Activated naive CD8-positive, alpha-beta T cell treated with anti-CD3 and anti-CD28 coated beads for 36 hours (primary cell): ENCODE data around the gene BBLN. TPM values are rescaled to one million over a fixed set of nuclear protein-coding genes. Genes with fewer than 3 reads are reported as not detected.

ENCODE experiments used
- total RNA-seq, 2 experiments: library from RNA; stranded (reverse); gene quantifications; one replicate each; pipeline ENCODE4 v1.2.3, GENCODE V29; 2021

BBLN gene
- total RNA-seq, 2 experiments from 2014 or later: 74.1 to 77.3 TPM

Other genes starting within 250 kb of the BBLN start
- gene ST6GALNAC4, start 243.2 kb upstream of the BBLN start, total RNA-seq: 10 to 100 TPM; 45.3 to 51.2 TPM
- gene PIP5KL1, start 229.5 kb upstream of the BBLN start, total RNA-seq: 1 to 10 TPM; 2.3 to 3.2 TPM
- 10 to 100 TPM; 55.4 to 57.6 TPM for gene DPM2, start 222.4 kb upstream of the BBLN start, total RNA-seq
- gene EEIG1, start 179.3 kb upstream of the BBLN start, total RNA-seq: 10 to 100 TPM; 77.2 to 83.8 TPM
- gene NAIF1, start 92.9 kb upstream of the BBLN start, total RNA-seq: 10 to 100 TPM; 11.2 to 12.0 TPM
- gene SLC25A25, start 92.0 kb upstream of the BBLN start, total RNA-seq: 10 to 100 TPM; 13.0 to 14.5 TPM
- 10 to 100 TPM; 63.3 to 66.1 TPM for gene PTGES2, start 32.5 kb upstream of the BBLN start, total RNA-seq
- gene LCN2, start 10.8 kb upstream of the BBLN start, total RNA-seq: not detected
- gene CIZ1, start 31.3 kb downstream of the BBLN start, total RNA-seq: 10 to 100 TPM; 86.8 to 91.3 TPM
- gene DNM1, start 43.1 kb downstream of the BBLN start, total RNA-seq: under 1 TPM; 0.37 to 0.58 TPM
- gene GOLGA2, start 115.7 kb downstream of the BBLN start, total RNA-seq: 10 to 100 TPM; 23.4 to 24.3 TPM
- 10 to 100 TPM; 16.9 to 19.4 TPM for gene SWI5, start 116.0 kb downstream of the BBLN start, total RNA-seq
- gene TRUB2, start 162.2 kb downstream of the BBLN start, total RNA-seq: 10 to 100 TPM; 43.5 to 45.4 TPM
- gene COQ4, start 162.6 kb downstream of the BBLN start, total RNA-seq: 10 to 100 TPM; 41.4 to 45.6 TPM
- gene SLC27A4, start 180.3 kb downstream of the BBLN start, total RNA-seq: 10 to 100 TPM; 21.0 to 22.8 TPM
- 10 to 100 TPM; 81.7 to 85.6 TPM for gene URM1, start 211.1 kb downstream of the BBLN start, total RNA-seq